ENCODE results near the gene ADGB.

GRCh38 chr6:146697921-146698320 lies 99.1 kb downstream of the ADGB start:
- TF ChIP-seq CTCF (IDR thresholded peaks at IDR 0.05; ENCODE audit: low read depth, low read length) (no peak), EZH2phosphoT487 (IDR thresholded peaks at IDR 0.05; ENCODE audit: low read depth) (no peak)
